Activated CD8-positive, alpha-beta memory T cell treated with anti-CD3 and anti-CD28 coated beads, Interleukin-2, amount 50 U/mL, for 24 hours (primary cell): ENCODE measurements around the gene POC5.

Experiments
- DNase-seq: peaks from one replicate; pipeline ENCODE4 v3.0.0-alpha.2; 2020; ENCODE audit errors: extremely low read depth

The POC5 gene

DNA sequence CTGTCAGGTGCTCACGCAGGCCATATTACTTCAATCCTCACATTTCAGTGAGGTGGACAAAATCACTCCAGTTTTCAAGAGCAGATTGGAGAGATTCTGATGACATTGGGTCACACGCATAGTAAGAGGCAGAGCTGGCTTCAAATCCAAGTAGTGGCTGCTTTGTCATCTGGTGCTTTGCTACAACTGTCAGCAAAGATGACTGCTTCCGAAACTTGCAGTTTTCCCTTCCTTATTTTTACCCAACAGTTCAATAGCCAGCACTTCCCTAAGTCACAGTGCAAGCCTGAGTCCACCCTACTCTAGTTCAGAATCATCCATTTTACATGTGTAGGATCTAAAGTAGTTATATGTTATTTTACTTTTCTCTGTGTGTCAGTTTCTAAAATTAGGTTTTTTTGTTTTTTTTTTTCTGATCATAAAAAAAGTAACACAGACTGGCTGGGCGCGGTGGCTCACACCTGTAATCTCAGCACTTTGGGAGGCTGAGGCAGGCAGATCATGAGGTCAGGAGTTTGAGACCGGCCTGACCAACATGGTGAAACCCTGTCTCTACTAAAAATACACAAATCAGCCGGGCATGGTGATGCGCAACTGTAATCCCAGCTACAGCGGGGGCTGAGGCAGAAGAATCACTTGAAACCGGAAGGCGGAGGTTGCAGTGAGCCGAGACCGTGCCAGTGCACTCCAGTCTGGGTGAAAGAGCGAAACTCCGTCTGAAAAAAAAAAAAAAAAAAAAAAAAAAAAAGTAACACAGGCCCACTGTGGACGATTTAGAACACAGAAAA, 56.4 kb downstream of the POC5 start:
- DNase-seq = no peak

DNA sequence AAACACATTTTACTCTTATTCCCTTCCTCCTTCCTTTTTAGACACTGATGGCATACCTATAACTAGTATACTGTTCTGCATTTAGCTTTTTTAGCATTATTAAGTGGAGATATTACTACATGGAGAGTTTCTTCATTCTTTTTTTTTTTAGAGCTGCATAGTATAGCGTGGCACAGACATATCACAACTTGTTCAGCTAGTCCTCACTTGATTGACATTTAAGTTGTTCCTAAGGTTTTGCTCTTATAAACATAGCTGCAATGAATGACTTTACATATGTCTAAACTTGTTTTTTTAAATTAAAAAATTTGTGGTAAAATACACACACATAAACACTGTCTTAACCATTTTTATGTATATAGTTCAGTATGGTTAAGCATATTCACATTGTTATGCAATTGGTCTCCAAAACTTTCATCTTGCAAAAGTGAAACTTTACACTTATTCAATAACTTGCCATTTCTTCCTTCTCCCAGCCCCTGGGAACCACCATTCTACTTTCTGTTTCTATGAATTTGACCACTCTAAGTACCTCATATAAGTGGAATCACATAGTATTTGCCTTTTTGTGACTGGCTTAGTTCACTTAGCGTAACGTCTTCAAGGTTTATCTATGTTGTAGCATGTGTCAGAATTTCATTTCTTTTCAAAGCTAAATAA, 57.3 kb downstream of the POC5 start:
- no peak for DNase-seq

DNA sequence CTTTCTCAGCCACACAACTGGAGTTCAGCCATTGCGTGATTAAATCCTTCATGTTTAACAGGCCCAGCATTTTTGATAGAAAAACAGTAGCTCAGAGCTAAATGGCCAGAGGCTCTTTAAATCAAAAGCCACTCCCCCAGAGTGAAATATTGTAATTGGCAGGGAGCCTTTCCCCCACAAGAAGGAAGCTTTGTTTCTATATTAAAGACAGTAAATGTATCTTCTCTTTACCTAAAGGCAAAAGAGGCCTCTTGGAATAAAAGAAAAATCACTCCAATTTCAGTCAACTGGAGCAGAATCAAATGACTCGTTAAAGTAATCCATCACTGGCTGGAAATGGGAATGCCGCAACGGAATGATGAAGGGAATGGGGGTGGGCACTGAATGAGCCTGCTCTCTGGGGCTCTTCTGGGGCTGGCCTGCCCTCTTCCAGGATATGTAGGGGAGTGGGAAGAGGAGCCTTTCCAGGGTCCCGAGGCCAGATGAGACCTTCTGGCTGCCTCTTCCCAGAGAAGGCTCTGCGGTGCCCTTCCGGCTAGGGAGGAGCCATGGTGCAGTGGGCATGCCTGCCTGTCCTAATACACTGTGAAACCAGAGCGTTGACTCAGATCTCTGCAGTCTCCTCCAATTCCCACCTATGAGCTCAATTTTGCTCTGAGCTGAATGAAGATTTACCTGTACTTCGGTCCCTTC, 60.8 kb downstream of the POC5 start:
- DNase-seq = no peak

- DNase-seq = no peak
These were observed 62.4 kb downstream of the POC5 start for GRCh38 chr5:75654693-75655295.

GRCh38 chr5:75653521-75653920, 63.7 kb downstream of the POC5 start:
- DNase-seq = no peak

DNA sequence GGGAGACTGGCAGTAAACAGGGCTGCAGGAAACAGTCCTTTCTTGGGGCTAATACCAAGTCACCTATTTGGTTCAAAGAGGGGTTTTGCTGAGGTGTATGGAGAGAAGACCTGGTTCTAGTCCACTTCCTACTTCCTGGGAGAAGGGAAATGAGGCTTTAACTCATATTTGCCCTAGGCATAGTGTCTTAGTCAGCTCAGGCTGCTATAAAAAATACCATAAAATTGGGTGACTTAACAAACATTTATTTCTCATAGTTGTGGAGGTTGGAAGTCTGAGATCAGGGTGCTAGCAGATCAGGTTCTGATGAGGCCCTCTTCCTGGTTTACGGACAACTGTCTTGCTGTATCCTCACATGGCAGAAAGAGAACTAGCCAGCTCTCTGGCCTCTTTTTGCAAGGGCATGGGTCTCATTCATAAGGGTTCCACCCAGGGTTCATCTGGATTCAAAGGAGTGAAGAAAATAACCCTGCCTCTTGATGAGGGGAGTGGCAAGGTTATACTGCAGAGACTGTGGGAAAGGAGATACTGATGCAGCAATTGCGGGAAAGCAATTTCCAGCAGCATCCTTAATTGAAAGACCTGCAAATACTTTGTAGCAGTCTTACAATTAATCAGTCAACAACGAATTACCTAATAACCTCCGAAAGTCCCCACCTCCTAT, 65.5 kb downstream of the POC5 start:
- DNase-seq = no peak

DNA sequence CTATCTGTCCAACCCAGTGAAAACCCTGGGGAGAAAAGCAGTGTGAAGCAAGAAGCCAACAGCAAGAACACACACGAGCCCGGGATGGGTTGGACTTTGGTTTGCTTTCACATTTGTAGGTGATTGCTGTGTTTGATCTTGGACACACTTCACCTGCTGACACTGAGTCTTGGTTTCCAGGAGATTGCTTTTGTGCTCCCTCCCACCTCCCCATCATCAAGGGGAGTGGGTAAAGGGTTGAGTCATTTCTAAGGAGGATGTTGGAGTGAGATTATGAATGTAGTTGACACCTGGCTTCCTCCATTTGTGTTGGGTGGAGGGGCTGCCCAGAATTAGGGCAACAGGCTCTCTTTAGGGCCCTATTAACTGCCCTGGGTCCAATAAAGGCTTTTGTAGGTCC, 68.5 kb downstream of the POC5 start:
- no peak for DNase-seq

DNA sequence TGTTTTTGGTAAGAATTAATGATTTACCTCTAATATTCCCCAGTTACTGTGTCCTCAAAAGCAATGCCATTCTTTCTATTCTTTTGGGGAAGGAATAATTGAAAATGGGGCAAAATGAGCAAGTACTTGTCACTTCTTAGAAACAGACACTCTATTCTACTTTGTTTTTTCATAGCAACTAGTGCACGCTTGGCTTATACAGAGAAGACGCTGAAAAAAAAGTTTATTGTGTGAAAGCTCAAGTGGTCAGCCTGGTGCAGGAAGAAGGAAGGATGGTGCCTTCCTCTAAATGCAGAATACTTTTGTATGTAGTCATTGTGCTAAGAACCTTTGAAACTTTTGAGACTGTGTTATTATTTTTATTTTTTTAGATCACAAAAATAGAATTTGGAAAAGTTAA, 76.4 kb downstream of the POC5 start:
- no peak for DNase-seq

DNA sequence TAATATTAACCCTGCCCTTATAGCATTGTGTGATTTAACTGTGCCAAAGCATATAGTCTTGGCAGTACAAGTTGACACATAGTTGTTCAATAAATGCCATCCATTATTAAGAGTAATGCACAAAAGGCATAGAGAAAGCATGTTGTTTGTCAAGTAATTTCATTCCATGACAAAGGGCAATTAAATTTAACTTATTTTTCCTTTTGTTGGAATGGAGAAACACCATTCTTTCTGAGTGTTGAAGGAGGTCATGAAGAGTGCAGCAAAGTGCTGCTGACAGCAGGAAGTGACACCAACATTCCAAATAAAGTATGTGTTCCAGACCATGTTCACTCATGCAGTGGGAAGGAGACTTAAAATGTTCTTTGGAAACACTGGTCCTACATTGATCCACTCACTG, 76.8 kb downstream of the POC5 start:
- no peak for DNase-seq

- DNase-seq = no peak
These were observed 77.5 kb downstream of the POC5 start for GRCh38 chr5:75639535-75640311.

DNA sequence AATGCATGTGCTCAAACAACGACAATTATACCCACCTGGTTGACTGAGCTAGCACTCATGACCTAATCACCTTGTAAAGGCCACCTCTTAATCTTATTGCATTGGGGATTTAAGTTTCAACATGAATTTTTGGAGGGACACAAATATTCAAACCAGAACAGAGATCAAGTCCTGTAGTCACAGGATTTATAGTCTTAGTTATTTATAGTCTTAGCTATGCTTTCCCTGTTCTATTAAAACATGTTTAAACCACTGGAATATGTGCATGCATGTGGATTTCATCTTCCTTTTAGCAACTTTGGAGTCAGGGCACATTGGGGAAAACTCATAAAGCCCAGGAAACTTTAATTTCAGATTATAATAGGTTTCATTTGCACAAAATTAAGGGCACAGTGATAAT, 79.3 kb downstream of the POC5 start:
- no peak for DNase-seq

DNA sequence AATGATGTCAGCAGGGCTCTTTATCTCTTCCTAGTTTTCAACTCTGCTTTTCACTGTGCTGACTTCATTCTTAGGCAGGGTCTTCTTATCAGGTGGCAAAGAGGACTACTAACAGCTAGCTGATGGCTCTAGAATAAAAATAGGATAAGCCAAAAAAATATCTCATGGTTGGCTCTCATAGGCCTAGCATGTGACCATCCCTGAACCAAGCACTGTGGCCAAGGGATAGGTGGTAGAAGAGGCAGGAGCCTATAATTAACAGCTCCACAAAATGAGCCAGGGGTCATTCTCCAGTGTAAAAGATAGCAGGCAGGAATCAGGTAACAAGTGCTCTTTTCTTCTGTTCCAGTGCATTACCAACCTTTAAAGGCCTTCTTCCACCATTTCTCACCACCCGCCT, 84.9 kb downstream of the POC5 start:
- DNase-seq = no peak

- no peak for DNase-seq
These were observed 86.4 kb downstream of the POC5 start for GRCh38 chr5:75630875-75631274.

DNA sequence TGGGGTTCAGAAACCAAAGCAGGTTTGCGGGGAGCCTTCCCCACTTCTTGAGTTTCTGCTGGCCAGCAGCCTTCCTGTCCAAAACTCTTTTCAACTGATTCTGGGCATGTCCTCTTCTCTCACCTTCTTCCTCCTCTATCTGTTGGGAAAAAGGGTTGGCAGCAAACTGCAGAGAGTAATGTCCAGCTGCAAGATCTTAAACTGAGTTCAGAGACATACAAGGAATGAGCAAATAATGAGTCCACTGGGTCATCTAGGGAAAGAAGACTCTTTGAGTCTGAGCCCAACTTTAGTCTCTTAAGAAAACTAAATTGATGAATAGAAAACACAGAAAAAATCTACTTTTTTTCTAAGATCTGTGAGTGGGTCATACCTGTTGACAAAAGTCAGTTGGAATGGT, 89.4 kb downstream of the POC5 start:
- no peak for DNase-seq

- DNase-seq = no peak
These were observed 90.3 kb downstream of the POC5 start for GRCh38 chr5:75626959-75627358.
